Stimulated activated naive B cell treated with anti-CD40 and anti-IgM and Interleukin-4, amounts not matched to agents 10 μg/mL and 1 μg/mL and 100 μg/mL, for 72 hours (primary cell): Measurements from ENCODE around the gene ZNF423.
"Not testable (repeated sequence)": the region's sequence is repeated elsewhere in the genome, so short reads cannot be mapped to it uniquely, and the experiment has no call there.

Experiments
- ATAC-seq, 2 donors: fragments of 150-1000 bp; cut with Tn5 transposase; replicated peaks; 2 replicates each; pipeline ENCODE4 v1.10.0; 2021; ENCODE audit warnings: moderate library complexity in 1 of 2
- DNase-seq: peaks from one replicate; pipeline ENCODE4 v3.0.0; 2021
- H3K27ac Mint-ChIP-seq: one replicate; pipeline ENCODE4 v1.8.0; 2022; ENCODE audit warnings: mild to moderate bottlenecking, mixed read lengths
- H3K27me3 Mint-ChIP-seq, 2 donors: one replicate each; pipeline ENCODE4 v1.8.0; 2022; ENCODE audit warnings: mixed read lengths in 2 of 2
- H3K36me3 Mint-ChIP-seq, 2 donors: one replicate each; pipeline ENCODE4 v1.8.0; 2022; ENCODE audit warnings: mixed read lengths in 2 of 2, mild to moderate bottlenecking in 1 of 2
- H3K4me1 Mint-ChIP-seq, 2 donors: one replicate each; pipeline ENCODE4 v1.8.0; 2022; ENCODE audit warnings: mixed read lengths in 2 of 2, mild to moderate bottlenecking in 1 of 2
- H3K4me3 Mint-ChIP-seq, 2 donors: one replicate each; pipeline ENCODE4 v1.8.0; 2022; ENCODE audit warnings: mild to moderate bottlenecking in 2 of 2, mixed read lengths in 2 of 2, moderate library complexity in 1 of 2
- H3K9me3 Mint-ChIP-seq, 2 donors: one replicate each; pipeline ENCODE4 v1.8.0; 2022; ENCODE audit warnings: mixed read lengths in 2 of 2, mild to moderate bottlenecking in 1 of 2

The ZNF423 gene

GRCh38 chr16:49684696-49685095 is 171.2 kb downstream of the ZNF423 start:
- Mint-ChIP-seq H3K9me3 (peaks cover 1 to 3% of the 10 kb centered on the region in 2 donors), H3K27me3 (peaks cover 18 to 20% of the 10 kb centered on the region in 2 donors), H3K4me1 (peaks cover 0 to 3% of the 10 kb centered on the region in 2 donors), H3K4me3 (no peak overlapping the region), H3K36me3 (no peaks in the 10 kb centered on the region), H3K27ac (no peak overlapping the region)
- ATAC-seq (no peak), DNase-seq (no peak)

GRCh38 chr16:49682577-49683165 is 173.2 kb downstream of the ZNF423 start:
- H3K4me1 Mint-ChIP-seq: peaks cover 0 to 3% of the 10 kb centered on the region in 2 donors
- H3K27me3 Mint-ChIP-seq: peaks cover 12 to 17% of the 10 kb centered on the region in 2 donors
- peaks cover 3% of the 10 kb centered on the region in 2 donors for H3K9me3 Mint-ChIP-seq
- no peak overlapping the region for H3K4me3 Mint-ChIP-seq
- H3K27ac Mint-ChIP-seq: no peak overlapping the region
- DNase-seq (no peak), ATAC-seq (no peak)
- no peaks in the 10 kb centered on the region for H3K36me3 Mint-ChIP-seq

- ATAC-seq (no peak), DNase-seq (no peak)
- Mint-ChIP-seq H3K4me1 (no peaks in the 10 kb centered on the region), H3K4me3 (no peak overlapping the region), H3K36me3 (no peaks in the 10 kb centered on the region), H3K27me3 (peaks cover 0 to 6% of the 10 kb centered on the region in 2 donors), H3K9me3 (peaks cover 3% of the 10 kb centered on the region in 2 donors), H3K27ac (peak overlapping the region; percentile 51)
Observed at GRCh38 chr16:49681217-49681883, 174.6 kb downstream of the ZNF423 start.

GRCh38 chr16:49679095-49679494 is 176.8 kb downstream of the ZNF423 start:
- ATAC-seq: no peak
- Mint-ChIP-seq H3K9me3 (peaks cover 3% of the 10 kb centered on the region in 2 donors), H3K4me3 (no peak overlapping the region), H3K27ac (no peak overlapping the region), H3K4me1 (no peaks in the 10 kb centered on the region), H3K36me3 (no peaks in the 10 kb centered on the region), H3K27me3 (no peaks in the 10 kb centered on the region)
- DNase-seq: no peak

- ATAC-seq, DNase-seq, H3K27ac Mint-ChIP-seq, H3K9me3 Mint-ChIP-seq, H3K4me1 Mint-ChIP-seq, H3K27me3 Mint-ChIP-seq, H3K36me3 Mint-ChIP-seq, H3K4me3 Mint-ChIP-seq: not testable (repeated sequence)
Observed at GRCh38 chr16:49677661-49678060, 178.3 kb downstream of the ZNF423 start.

- Mint-ChIP-seq H3K36me3 (no peaks in the 10 kb centered on the region), H3K4me3 (no peak overlapping the region), H3K27me3 (no peaks in the 10 kb centered on the region), H3K4me1 (no peaks in the 10 kb centered on the region), H3K9me3 (peaks cover 3% of the 10 kb centered on the region in 2 donors), H3K27ac (no peak overlapping the region)
- DNase-seq (no peak), ATAC-seq (no peak)
Observed at GRCh38 chr16:49675413-49675812, 180.5 kb downstream of the ZNF423 start.

GRCh38 chr16:49674990-49675389 is 180.9 kb downstream of the ZNF423 start:
- Mint-ChIP-seq H3K4me3 (no peak overlapping the region), H3K36me3 (no peaks in the 10 kb centered on the region), H3K9me3 (peaks cover under 1 to 2% of the 10 kb centered on the region in 2 donors), H3K27ac (no peak overlapping the region), H3K4me1 (no peaks in the 10 kb centered on the region), H3K27me3 (no peaks in the 10 kb centered on the region)
- DNase-seq: no peak
- no peak for ATAC-seq

GRCh38 chr16:49674351-49674851 is 181.5 kb downstream of the ZNF423 start:
- ATAC-seq: no peak
- H3K4me1 Mint-ChIP-seq: no peaks in the 10 kb centered on the region
- H3K36me3 Mint-ChIP-seq: no peaks in the 10 kb centered on the region
- H3K4me3 Mint-ChIP-seq: no peak overlapping the region
- peaks cover 0 to 1% of the 10 kb centered on the region in 2 donors for H3K9me3 Mint-ChIP-seq
- H3K27me3 Mint-ChIP-seq: no peaks in the 10 kb centered on the region
- DNase-seq: no peak
- H3K27ac Mint-ChIP-seq: no peak overlapping the region

- ATAC-seq (no peak), DNase-seq (no peak)
- Mint-ChIP-seq H3K4me3 (no peak overlapping the region), H3K36me3 (no peaks in the 10 kb centered on the region), H3K9me3 (no peaks in the 10 kb centered on the region), H3K27me3 (no peaks in the 10 kb centered on the region), H3K4me1 (no peaks in the 10 kb centered on the region), H3K27ac (no peak overlapping the region)
Observed at GRCh38 chr16:49673442-49673841, 182.5 kb downstream of the ZNF423 start.

GRCh38 chr16:49672753-49673152 is 183.2 kb downstream of the ZNF423 start:
- no peaks in the 10 kb centered on the region for H3K9me3 Mint-ChIP-seq
- H3K36me3 Mint-ChIP-seq: no peaks in the 10 kb centered on the region
- H3K27ac Mint-ChIP-seq: no peak overlapping the region
- ATAC-seq (no peak), DNase-seq (no peak)
- no peaks in the 10 kb centered on the region for H3K27me3 Mint-ChIP-seq
- H3K4me3 Mint-ChIP-seq: no peak overlapping the region
- H3K4me1 Mint-ChIP-seq: no peaks in the 10 kb centered on the region

GRCh38 chr16:49671333-49671732 is 184.6 kb downstream of the ZNF423 start:
- Mint-ChIP-seq H3K4me3 (no peak overlapping the region), H3K4me1 (no peaks in the 10 kb centered on the region), H3K27me3 (no peaks in the 10 kb centered on the region), H3K9me3 (no peaks in the 10 kb centered on the region), H3K27ac (no peak overlapping the region), H3K36me3 (no peaks in the 10 kb centered on the region)
- DNase-seq: no peak
- ATAC-seq: no peak

- no peaks in the 10 kb centered on the region for H3K9me3 Mint-ChIP-seq
- H3K36me3 Mint-ChIP-seq: no peaks in the 10 kb centered on the region
- H3K27me3 Mint-ChIP-seq: no peaks in the 10 kb centered on the region
- no peaks in the 10 kb centered on the region for H3K4me1 Mint-ChIP-seq
- no peak overlapping the region for H3K27ac Mint-ChIP-seq
- DNase-seq (no peak), ATAC-seq (no peak)
- no peak overlapping the region for H3K4me3 Mint-ChIP-seq
Observed at GRCh38 chr16:49670627-49671026, 185.3 kb downstream of the ZNF423 start.

- Mint-ChIP-seq H3K27me3 (no peaks in the 10 kb centered on the region), H3K4me3 (no peak overlapping the region), H3K27ac (no peak overlapping the region), H3K36me3 (no peaks in the 10 kb centered on the region), H3K4me1 (no peaks in the 10 kb centered on the region), H3K9me3 (no peaks in the 10 kb centered on the region)
- ATAC-seq (no peak), DNase-seq (no peak)
Observed at GRCh38 chr16:49665482-49666230, 190.3 kb downstream of the ZNF423 start.

- Mint-ChIP-seq H3K36me3 (no peaks in the 10 kb centered on the region), H3K4me1 (no peaks in the 10 kb centered on the region), H3K27me3 (no peaks in the 10 kb centered on the region), H3K27ac (no peak overlapping the region), H3K4me3 (no peak overlapping the region), H3K9me3 (no peaks in the 10 kb centered on the region)
- DNase-seq (no peak), ATAC-seq (no peak)
Observed at GRCh38 chr16:49664221-49665215, 191.4 kb downstream of the ZNF423 start.
